ENCODE results near the gene QTRT2. TPM values are rescaled to one million over a fixed set of nuclear protein-coding genes. Genes with fewer than 3 reads are reported as not detected.

The QTRT2 gene
- total and polyA plus RNA-seq, 11 donors, result 2.0 to 12.2 (median 5.7) TPM

GRCh38 chr3:114019486-114019885 is 37.1 kb upstream of the QTRT2 start:
- Histone ChIP-seq H3K9me3 (no peaks in the 10 kb centered on the region), H3K4me1 (no peaks in the 10 kb centered on the region), H3K4me3 (no peak overlapping the region), H3K36me3 (peaks cover 0 to 5% (median 0%) of the 10 kb centered on the region in 9 donors), H3K27me3 (no peaks in the 10 kb centered on the region), H3K27ac (no peak overlapping the region)
- TF ChIP-seq CTCF (IDR thresholded peaks at IDR 0.05) (no peak), POLR2A (IDR thresholded peaks at IDR 0.05) (no peak)
- no peak for DNase-seq
- ATAC-seq, result no peak
- 93 to 100% (median 97%) methylated on average over 2 of the region's 2 CpGs for WGBS, 4 donors
- intact Hi-C loops (cut with DNase I), result no loop called here

GRCh38 chr3:114020907-114021306 is 35.6 kb upstream of the QTRT2 start:
- H3K4me1 ChIP-seq, result no peaks in the 10 kb centered on the region
- no peak for TF ChIP-seq CTCF (IDR thresholded peaks at IDR 0.05)
- TF ChIP-seq POLR2A (IDR thresholded peaks at IDR 0.05), result no peak
- ATAC-seq (no peak), DNase-seq (no peak)
- no peaks in the 10 kb centered on the region for H3K9me3 ChIP-seq
- no peak overlapping the region for H3K27ac ChIP-seq
- H3K36me3 ChIP-seq, result peaks cover 0 to 5% (median 0%) of the 10 kb centered on the region in 9 donors
- H3K4me3 ChIP-seq, result no peak overlapping the region
- intact Hi-C loops (cut with DNase I), result no loop called here
- H3K27me3 ChIP-seq, result no peaks in the 10 kb centered on the region
- WGBS, 4 donors, result 90 to 96% (median 91%) methylated on average over 2 of the region's 2 CpGs

GRCh38 chr3:114022145-114022802 is 34.3 kb upstream of the QTRT2 start:
- Histone ChIP-seq H3K27me3 (no peaks in the 10 kb centered on the region), H3K4me3 (no peak overlapping the region), H3K27ac (no peak overlapping the region), H3K4me1 (no peaks in the 10 kb centered on the region), H3K36me3 (peaks cover 0 to 5% (median 0%) of the 10 kb centered on the region in 9 donors), H3K9me3 (no peaks in the 10 kb centered on the region)
- TF ChIP-seq CTCF (IDR thresholded peaks at IDR 0.05), result no peak
- no peak for TF ChIP-seq POLR2A (IDR thresholded peaks at IDR 0.05)
- ATAC-seq (no peak), DNase-seq (no peak)
- intact Hi-C loops (cut with DNase I), result no loop called here
- 74 to 81% (median 77%) methylated on average over 4 of the region's 4 CpGs for WGBS, 4 donors

- H3K36me3 ChIP-seq, result peaks cover 0 to 4% (median 0%) of the 10 kb centered on the region in 9 donors
- no peak overlapping the region for H3K4me3 ChIP-seq
- intact Hi-C loops (cut with DNase I), result no loop called here
- 88 to 97% (median 92%) methylated on average over 2 of the region's 2 CpGs for WGBS, 4 donors
- ATAC-seq (no peak), DNase-seq (no peak)
- H3K27me3 ChIP-seq, result no peaks in the 10 kb centered on the region
- no peaks in the 10 kb centered on the region for H3K4me1 ChIP-seq
- TF ChIP-seq CTCF (IDR thresholded peaks at IDR 0.05), result no peak
- no peak for TF ChIP-seq POLR2A (IDR thresholded peaks at IDR 0.05)
- no peaks in the 10 kb centered on the region for H3K9me3 ChIP-seq
- no peak overlapping the region for H3K27ac ChIP-seq
Observed at GRCh38 chr3:114025451-114025850, 31.1 kb upstream of the QTRT2 start.
